DND-41 (cell line): ENCODE data around the gene ARHGAP5.

Experiments used
- ATAC-seq: fragments of 200-7000 bp; cut with Tn5 transposase; 3 replicates; pipeline ENCODE4 v1.9.1; 2021; ENCODE audit warnings: low read depth; ENCODE audit not compliant: insufficient read depth
- DNase-seq: peaks from one replicate; pipeline ENCODE4 v3.0.0-alpha.2; 2020
- H2AFZ ChIP-seq: 2 replicates; pipeline ENCODE4 v1.6.0; 2012; ENCODE audit warnings: low read depth, low read length
- H3K27ac ChIP-seq: 2 replicates; pipeline ENCODE4 v1.5.1; 2012; ENCODE audit warnings: low read length, inconsistent platforms
- H3K27me3 ChIP-seq: fragments of 200-600 bp; sonication (generic); 2 replicates; pipeline ENCODE4 v1.6.0; 2012; ENCODE audit warnings: low read length, mild to moderate bottlenecking, inconsistent platforms; ENCODE audit not compliant: insufficient read depth, poor library complexity
- H3K36me3 ChIP-seq: 2 replicates; pipeline ENCODE4 v1.5.1; 2012; ENCODE audit warnings: low read length, inconsistent platforms; ENCODE audit not compliant: insufficient read depth
- H3K4me1 ChIP-seq: 2 replicates; pipeline ENCODE4 v1.5.1; 2012; ENCODE audit warnings: mild to moderate bottlenecking, low read length; ENCODE audit not compliant: insufficient read depth
- H3K4me2 ChIP-seq: 2 replicates; pipeline ENCODE4 v1.6.0; 2012; ENCODE audit warnings: mild to moderate bottlenecking, moderate library complexity, low read length, inconsistent platforms; ENCODE audit not compliant: insufficient read depth
- H3K4me3 ChIP-seq, 2 experiments: fragments of 200-600 bp in 1 of 2; shearing (Covaris generic) in 1 of 2; 2 replicates each; pipeline ENCODE4 v1.5.1; 2012 to 2016; ENCODE audit warnings: inconsistent platforms in 2 of 2, low read length in 2 of 2, mild to moderate bottlenecking in 2 of 2, low read depth in 1 of 2, moderate library complexity in 1 of 2
- H3K79me2 ChIP-seq: 2 replicates; pipeline ENCODE4 v1.6.0; 2012; ENCODE audit warnings: low read length, inconsistent platforms; ENCODE audit not compliant: insufficient read depth
- H3K9ac ChIP-seq: 2 replicates; pipeline ENCODE4 v1.6.0; 2012; ENCODE audit warnings: low read depth, mild to moderate bottlenecking, inconsistent platforms, low read length, moderate library complexity
- H3K9me3 ChIP-seq: 2 replicates; pipeline ENCODE4 v1.5.1; 2012; ENCODE audit warnings: low read length, moderate library complexity, mild to moderate bottlenecking, inconsistent platforms; ENCODE audit not compliant: insufficient read depth, severe bottlenecking
- H4K20me1 ChIP-seq: 2 replicates; pipeline ENCODE4 v1.6.0; 2012; ENCODE audit warnings: low read length; ENCODE audit not compliant: insufficient read depth
- CTCF ChIP-seq: IDR thresholded peaks from 2 replicates; pipeline ENCODE4 v1.5.1; 2012; ENCODE audit warnings: borderline replicate concordance, low read length, moderate library complexity, mild to moderate bottlenecking; ENCODE audit not compliant: poor library complexity, severe bottlenecking; ENCODE audit errors: extremely low read depth
- EZH2 ChIP-seq: IDR thresholded peaks from 3 replicates; pipeline ENCODE4 v1.6.1; 2012; ENCODE audit warnings: borderline replicate concordance, low read depth, mild to moderate bottlenecking, moderate library complexity, low read length, inconsistent platforms; ENCODE audit not compliant: severe bottlenecking

ARHGAP5 gene

GRCh38 chr14:32142341-32142740, 65.2 kb downstream of the ARHGAP5 start:
- Histone ChIP-seq H3K9me3 (peaks cover under 1% of the 10 kb centered on the region), H3K36me3 (peaks cover 24% of the 10 kb centered on the region), H3K4me3 (no peak overlapping the region), H3K27ac (no peak overlapping the region), H3K9ac (no peak overlapping the region), H2AFZ (no peak overlapping the region), H3K79me2 (peaks cover 31% of the 10 kb centered on the region), H3K4me2 (no peak overlapping the region), H3K4me1 (no peaks in the 10 kb centered on the region), H3K27me3 (no peaks in the 10 kb centered on the region), H4K20me1 (peaks cover 8% of the 10 kb centered on the region; the same call in 1 of the 2 replicates)
- TF ChIP-seq CTCF (no peak), EZH2 (no peak)
- ATAC-seq (no peak), DNase-seq (no peak)

- H3K4me3 ChIP-seq = no peak overlapping the region
- H2AFZ ChIP-seq = no peak overlapping the region
- no peak for TF ChIP-seq CTCF
- no peak for TF ChIP-seq EZH2
- no peak for ATAC-seq
- H3K9ac ChIP-seq = no peak overlapping the region
- H4K20me1 ChIP-seq = peaks cover 8% of the 10 kb centered on the region; the same call in 1 of the 2 replicates
- peaks cover 31% of the 10 kb centered on the region for H3K79me2 ChIP-seq
- H3K36me3 ChIP-seq = peaks cover 28% of the 10 kb centered on the region
- DNase-seq = no peak
- no peaks in the 10 kb centered on the region for H3K9me3 ChIP-seq
- no peaks in the 10 kb centered on the region for H3K4me1 ChIP-seq
- no peak overlapping the region for H3K4me2 ChIP-seq
- H3K27me3 ChIP-seq = no peaks in the 10 kb centered on the region
- H3K27ac ChIP-seq = no peak overlapping the region
Measured at GRCh38 chr14:32142754-32143437, 65.8 kb downstream of the ARHGAP5 start.

- no peaks in the 10 kb centered on the region for H3K27me3 ChIP-seq
- no peaks in the 10 kb centered on the region for H3K4me1 ChIP-seq
- TF ChIP-seq CTCF (no peak), EZH2 (no peak)
- DNase-seq (no peak), ATAC-seq (no peak)
- H3K4me2 ChIP-seq = no peak overlapping the region
- 0 out of 2 replicates have a peak, but pooled peaks cover under 1% of the 10 kb centered on the region for H4K20me1 ChIP-seq
- H3K9ac ChIP-seq = no peak overlapping the region
- H3K27ac ChIP-seq = no peak overlapping the region
- no peaks in the 10 kb centered on the region for H3K79me2 ChIP-seq
- no peak overlapping the region for H3K4me3 ChIP-seq
- peaks cover 75% of the 10 kb centered on the region for H3K36me3 ChIP-seq
- no peaks in the 10 kb centered on the region for H3K9me3 ChIP-seq
- H2AFZ ChIP-seq = no peak overlapping the region
Measured at GRCh38 chr14:32150392-32150791, 73.3 kb downstream of the ARHGAP5 start.
